ENCODE measurements around the gene THSD4. TPM values are rescaled to one million over a fixed set of nuclear protein-coding genes. Genes with fewer than 3 reads are reported as not detected.

THSD4 gene
- total and polyA plus RNA-seq, 2 of the 8 experiments (the other 6 are each of a cell fraction or from before 2014, with no cell fraction given), result 2.5 to 6.2 TPM

DNA sequence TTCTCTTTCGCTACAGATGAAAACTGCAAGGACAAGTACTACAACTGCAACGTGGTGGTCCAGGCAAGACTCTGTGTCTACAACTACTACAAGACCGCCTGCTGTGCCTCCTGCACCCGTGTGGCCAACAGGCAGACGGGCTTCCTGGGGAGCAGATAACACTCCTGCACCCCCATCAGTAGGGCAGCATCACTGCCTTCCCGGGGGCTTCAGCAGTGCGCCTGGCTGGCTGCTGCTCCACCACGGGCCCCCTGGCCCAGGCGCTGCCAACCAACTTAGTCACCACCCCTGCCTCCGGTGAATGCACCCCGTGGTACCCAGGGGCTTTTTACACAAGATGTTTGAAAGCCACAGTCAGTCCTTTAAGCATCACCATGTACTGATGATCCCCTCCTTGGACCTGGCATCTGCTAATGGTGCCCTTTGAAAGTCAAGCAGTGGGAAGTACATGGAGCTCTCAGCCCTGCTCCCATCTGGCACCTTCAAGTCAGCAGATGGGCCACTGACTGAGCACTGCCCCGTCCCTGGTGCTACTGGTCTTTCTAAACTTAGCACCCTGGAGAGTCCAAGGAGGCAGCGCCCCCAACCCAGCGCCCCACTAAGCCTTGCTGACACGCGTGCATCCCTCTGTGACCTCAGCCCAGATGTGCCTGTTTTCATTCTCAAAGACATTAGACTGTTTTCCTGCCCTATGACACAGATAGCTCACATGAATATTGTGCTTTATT is 662.1 kb downstream of the THSD4 start:
- no peak overlapping the region for H3K56ac ChIP-seq (replicated peaks; ENCODE audit: insufficient read length, low read depth, low read length)
- H2BK12ac ChIP-seq (ENCODE audit: low read depth, low read length), result no peak overlapping the region
- no peak overlapping the region for H2BK20ac ChIP-seq (ENCODE audit: low read length)
- H3K4me3 ChIP-seq (ENCODE audit: extremely low read depth in 1 of 4, insufficient read depth in 2 of 4, low read depth in 3 of 4, low read length in 4 of 4), result no peak overlapping the region
- H2AFZ ChIP-seq (ENCODE audit: low read length), result no peak overlapping the region
- H4K5ac ChIP-seq (ENCODE audit: insufficient read length, low read depth, low read length), result no peak overlapping the region
- H3K9me3 ChIP-seq (ENCODE audit: insufficient read depth in 2 of 2, low read depth in 1 of 2, low read length in 1 of 2), result no peaks in the 10 kb centered on the region
- no peaks in the 10 kb centered on the region for H3K27me3 ChIP-seq (replicated peaks in 1 of 4; ENCODE audit: control insufficient read depth in 3 of 4, extremely low read depth in 1 of 4, insufficient read depth in 3 of 4, low read length in 3 of 4)
- H3K4ac ChIP-seq (replicated peaks; ENCODE audit: insufficient read length, low read depth, low read length), result no peak overlapping the region
- no peak overlapping the region for H2AK5ac ChIP-seq (ENCODE audit: low read depth, low read length)
- no peak overlapping the region for H3K27ac ChIP-seq (ENCODE audit: low read depth, low read length)
- H3K36me3 ChIP-seq (ENCODE audit: control insufficient read depth in 2 of 4, insufficient read depth in 4 of 4, low read length in 3 of 4), result no peaks in the 10 kb centered on the region
- FAIRE-seq (no peak), DNase-seq (ENCODE audit: low read depth in 1 of 2, low spot score in 2 of 2) (no peak)
- TF ChIP-seq, protein P1, sequence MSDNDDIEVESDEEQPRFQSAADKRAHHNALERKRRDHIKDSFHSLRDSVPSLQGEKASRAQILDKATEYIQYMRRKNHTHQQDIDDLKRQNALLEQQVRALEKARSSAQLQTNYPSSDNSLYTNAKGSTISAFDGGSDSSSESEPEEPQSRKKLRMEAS (IDR thresholded peaks at IDR 0.05), result no peak
- no peak overlapping the region for H2BK120ac ChIP-seq (replicated peaks; ENCODE audit: low read depth, low read length)
- no peak overlapping the region for H3K9ac ChIP-seq (replicated peaks in 1 of 4; ENCODE audit: extremely low read depth in 1 of 4, low read depth in 3 of 4, low read length in 3 of 4)
- no peak overlapping the region for H2BK15ac ChIP-seq (ENCODE audit: low read length)
- 91% methylated on average over 16 of the region's 16 CpGs; no CpG with 5 or more reads in 1 of the 2 experiments for WGBS, 2 experiments (ENCODE audit: extremely low coverage in 1 of 2, insufficient coverage in 1 of 2, insufficient read length in 1 of 2, insufficient replicate concordance in 2 of 2, low coverage in 1 of 2, low lambda C conversion rate in 2 of 2, missing lambda C conversion rate in 1 of 2)
- H3K23ac ChIP-seq (ENCODE audit: insufficient read length), result no peak overlapping the region
- no peak overlapping the region for H3K18ac ChIP-seq (ENCODE audit: extremely low read depth, low read length)
- H3K23me2 ChIP-seq (ENCODE audit: low read depth, low read length), result no peaks in the 10 kb centered on the region
- H4K20me1 ChIP-seq (replicated peaks in 1 of 2; ENCODE audit: control insufficient read depth in 1 of 2, insufficient read depth in 2 of 2, low read length in 2 of 2), result no peaks in the 10 kb centered on the region
- no peaks in the 10 kb centered on the region for H3K79me1 ChIP-seq (ENCODE audit: low read depth, low read length)
- H4K91ac ChIP-seq (replicated peaks; ENCODE audit: insufficient read length, low read length), result no peak overlapping the region
- H2BK5ac ChIP-seq (ENCODE audit: low read depth, low read length), result no peak overlapping the region
- H3K14ac ChIP-seq (ENCODE audit: insufficient read length), result no peak overlapping the region
- H3K4me2 ChIP-seq (ENCODE audit: insufficient read depth in 1 of 2, low read depth in 2 of 2, low read length in 2 of 2), result no peak overlapping the region
- POLR2A ChIA-PET (ENCODE audit: partially characterized antibody), result interaction anchor here (0.7 to 1.1 kb wide), 2 partner anchors 12 to 13 kb away, joined by 3 read pairs; no protein-coding TSS in a partner anchor
- H4K8ac ChIP-seq (ENCODE audit: extremely low read depth, insufficient read depth, low read length), result no peak overlapping the region
- CTCF ChIA-PET (ENCODE audit: partially characterized antibody), result interaction anchor here (0.9 to 5.8 kb wide), 9 partner anchors 9 to 688 kb away, joined by 3 to 49 read pairs (median 5); no protein-coding TSS in a partner anchor
- H3K79me2 ChIP-seq (ENCODE audit: control insufficient read depth in 1 of 2, insufficient read depth in 2 of 2, low read length in 2 of 2), result no peaks in the 10 kb centered on the region
- no peaks in the 10 kb centered on the region; a peak in 2 of 7 replicates for H3K4me1 ChIP-seq (replicated peaks in 1 of 4; ENCODE audit: control insufficient read depth in 3 of 4, insufficient read depth in 4 of 4, low read length in 3 of 4)

Data from H1 (cell line).